HG02884 (cell line): ENCODE data around the gene ZYG11B.
"Not testable (repeated sequence)": the region's sequence is repeated elsewhere in the genome, so short reads cannot be mapped to it uniquely, and the experiment has no call there.

Experiments used
- ATAC-seq: cut with Tn5 transposase; IDR thresholded peaks from one replicate; pipeline ENCODE4 v1.9.1; 2021; ENCODE audit warnings: mild to moderate bottlenecking, moderate library complexity; ENCODE audit not compliant: unreplicated experiment

The ZYG11B gene

DNA sequence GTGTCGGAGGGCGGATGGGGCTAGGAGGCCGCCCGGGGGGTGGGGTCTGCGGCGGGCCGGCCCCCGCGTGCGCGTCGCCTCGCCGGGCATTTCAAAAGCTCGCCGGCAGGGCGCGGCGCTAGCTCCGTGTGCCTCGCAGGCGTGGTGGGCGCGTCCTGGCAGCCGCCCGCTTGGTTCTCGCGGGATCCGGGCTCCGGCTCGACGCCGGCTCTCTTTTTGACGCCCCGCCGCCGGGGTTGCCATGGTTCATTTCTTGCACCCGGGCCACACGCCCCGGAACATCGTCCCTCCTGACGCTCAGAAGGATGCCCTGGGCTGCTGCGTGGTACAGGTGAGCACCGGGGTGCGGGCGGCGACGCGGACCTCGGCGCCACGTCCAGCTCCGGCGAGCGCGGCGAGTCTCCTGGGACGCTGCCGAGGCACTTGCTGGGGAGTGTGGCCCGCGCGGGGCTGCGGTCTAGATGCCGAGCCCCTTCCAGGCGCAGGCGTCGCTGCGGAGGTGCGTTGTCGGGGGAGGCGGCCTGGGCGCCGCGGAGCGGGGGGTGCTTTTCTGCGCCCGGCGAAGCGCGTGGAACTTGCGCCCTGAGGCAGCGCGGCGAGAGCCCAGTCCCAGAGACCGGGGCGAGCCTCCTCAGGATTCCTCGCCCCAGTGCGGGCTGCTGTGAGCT, 116.5 kb downstream of the ZYG11B start, which contains the start of gene ZYG11A:
Gene ZYG11A, plus strand, starts transcription at position 118 of the 668 bp plus-strand sequence. Its CDS starts 124 bp downstream, at position 242.
- ATAC-seq, result peak; percentile 76

DNA sequence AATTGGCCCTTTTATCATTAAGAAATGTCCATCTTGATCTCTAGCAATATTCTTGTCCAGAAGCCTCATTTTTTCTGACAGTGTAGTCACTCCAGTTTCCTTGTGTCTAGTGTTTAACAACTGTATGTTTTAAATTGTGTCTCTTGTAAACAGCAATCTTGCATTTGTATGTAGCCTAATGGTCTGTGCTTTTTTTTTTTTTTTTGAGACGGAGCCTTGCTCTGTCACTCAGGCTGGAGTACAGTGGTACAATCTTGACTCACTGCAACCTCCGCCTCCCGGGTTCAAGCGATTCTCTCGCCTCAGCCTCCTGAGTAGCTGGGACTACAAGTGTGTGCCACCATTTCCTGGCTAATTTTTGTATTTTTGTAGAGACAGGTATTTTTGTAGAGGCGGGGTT, 118.9 kb downstream of the ZYG11B start:
- ATAC-seq, result not testable (repeated sequence)

DNA sequence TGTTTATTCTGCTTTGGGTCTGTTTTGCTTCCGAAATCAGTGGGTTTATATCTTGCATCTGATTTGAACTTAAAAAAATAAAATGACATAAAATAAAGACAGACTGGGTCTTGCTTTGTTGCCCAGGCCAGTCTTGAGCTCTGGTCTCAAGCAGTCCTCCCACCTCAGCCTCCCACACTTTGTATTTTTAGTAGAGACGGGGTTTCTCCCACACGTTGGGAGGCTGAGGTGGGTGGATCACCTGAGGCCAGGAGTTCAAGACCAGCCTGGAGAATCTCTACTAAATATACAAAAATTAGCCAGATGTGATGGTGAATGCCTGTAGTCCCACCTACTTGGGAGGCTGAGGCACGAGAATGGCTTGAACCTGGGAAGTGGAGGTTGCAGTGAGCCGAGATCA, 122.2 kb downstream of the ZYG11B start:
- ATAC-seq, result no peak

DNA sequence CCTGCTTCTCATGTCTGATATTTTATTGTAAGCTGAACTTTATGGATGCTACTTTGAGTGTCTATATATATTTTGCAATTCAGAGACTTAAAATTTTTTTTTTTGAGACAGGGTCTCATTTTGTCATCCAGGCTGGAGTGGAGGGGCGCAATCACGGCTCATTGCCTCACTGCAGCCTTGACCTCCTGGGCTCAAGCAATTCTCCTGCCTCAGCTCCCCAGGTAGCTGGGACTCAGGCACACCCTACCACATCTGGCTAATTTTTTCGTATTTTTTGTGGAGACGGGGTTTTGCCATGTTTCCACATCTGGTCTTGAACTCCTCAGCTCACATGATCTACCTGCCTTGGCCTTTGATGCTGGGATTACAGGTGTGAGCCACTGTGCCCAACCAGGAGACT, 124.7 kb downstream of the ZYG11B start:
- no peak for ATAC-seq

DNA sequence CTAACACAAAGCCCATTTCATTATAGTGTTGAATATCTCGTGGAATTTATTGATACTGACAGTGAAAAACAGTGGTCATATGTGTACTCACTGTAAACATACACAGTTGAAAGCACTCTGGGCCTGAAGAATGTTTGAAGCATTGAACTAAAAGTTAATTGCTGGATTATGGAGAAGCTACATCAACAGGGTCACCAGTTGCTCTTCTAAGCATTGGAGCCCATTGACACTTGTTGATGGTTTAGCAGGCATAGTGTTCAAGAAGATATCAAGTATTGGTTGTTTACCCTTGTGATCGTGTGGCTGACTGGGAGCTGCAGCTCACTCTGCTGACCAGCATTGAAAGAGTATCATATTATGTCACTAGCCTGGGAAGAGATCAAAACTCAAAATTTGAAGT, 126.6 kb downstream of the ZYG11B start:
- no peak for ATAC-seq

DNA sequence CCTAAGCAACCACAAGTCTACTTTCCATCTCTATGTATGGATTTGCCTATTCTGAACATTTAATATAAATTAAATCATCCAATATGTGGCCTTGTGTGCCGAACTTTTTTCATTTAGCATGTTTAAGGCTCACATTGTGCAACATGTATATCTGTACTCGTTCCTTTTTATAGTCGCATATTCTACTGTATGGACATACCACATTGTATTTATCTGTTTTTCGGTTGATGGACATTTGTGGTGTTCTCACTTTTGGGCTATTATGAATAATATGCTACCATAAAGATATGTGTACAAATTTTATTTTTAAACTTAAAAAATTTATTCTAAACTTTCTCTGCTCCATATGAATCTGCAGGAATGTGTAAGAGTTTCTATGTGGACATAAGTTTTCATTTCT, 129.3 kb downstream of the ZYG11B start:
- no peak for ATAC-seq

DNA sequence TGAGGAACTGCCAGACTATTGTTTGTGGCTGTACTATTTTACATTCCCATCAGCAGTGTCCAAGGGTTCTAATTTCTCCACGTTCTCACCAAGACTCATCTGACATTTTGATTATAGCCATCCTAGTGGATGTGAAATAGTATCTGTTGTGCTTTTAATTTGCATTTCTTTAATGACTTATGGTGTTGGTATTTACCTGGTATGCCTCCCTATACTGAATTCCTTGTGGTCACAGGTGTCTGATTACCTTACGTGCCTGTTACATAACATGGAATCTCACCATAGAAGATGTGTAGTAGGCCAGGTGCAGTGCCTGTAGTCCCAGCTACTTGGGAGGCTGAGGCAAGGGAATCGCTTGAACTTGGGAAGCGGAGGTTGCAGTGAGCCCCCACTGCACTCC, 129.8 kb downstream of the ZYG11B start:
- ATAC-seq, result no peak

DNA sequence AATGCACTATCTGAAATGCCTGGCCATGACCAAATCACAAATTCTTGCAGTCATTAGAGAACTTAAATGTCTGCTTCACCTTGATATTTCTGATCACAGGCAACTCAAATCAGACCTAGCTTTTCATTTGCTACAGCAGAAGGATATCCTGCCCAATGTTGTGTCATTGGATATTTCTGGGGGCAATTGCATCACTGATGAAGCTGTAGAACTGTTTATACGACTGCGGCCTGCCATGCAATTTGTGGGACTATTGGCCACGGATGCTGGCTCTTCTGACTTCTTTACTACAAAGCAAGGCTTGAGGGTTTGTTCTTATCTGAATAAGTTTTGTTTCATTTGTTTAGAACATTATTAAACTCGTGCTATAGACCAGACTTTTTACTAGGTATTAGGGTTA, 131.2 kb downstream of the ZYG11B start:
- ATAC-seq, result no peak

DNA sequence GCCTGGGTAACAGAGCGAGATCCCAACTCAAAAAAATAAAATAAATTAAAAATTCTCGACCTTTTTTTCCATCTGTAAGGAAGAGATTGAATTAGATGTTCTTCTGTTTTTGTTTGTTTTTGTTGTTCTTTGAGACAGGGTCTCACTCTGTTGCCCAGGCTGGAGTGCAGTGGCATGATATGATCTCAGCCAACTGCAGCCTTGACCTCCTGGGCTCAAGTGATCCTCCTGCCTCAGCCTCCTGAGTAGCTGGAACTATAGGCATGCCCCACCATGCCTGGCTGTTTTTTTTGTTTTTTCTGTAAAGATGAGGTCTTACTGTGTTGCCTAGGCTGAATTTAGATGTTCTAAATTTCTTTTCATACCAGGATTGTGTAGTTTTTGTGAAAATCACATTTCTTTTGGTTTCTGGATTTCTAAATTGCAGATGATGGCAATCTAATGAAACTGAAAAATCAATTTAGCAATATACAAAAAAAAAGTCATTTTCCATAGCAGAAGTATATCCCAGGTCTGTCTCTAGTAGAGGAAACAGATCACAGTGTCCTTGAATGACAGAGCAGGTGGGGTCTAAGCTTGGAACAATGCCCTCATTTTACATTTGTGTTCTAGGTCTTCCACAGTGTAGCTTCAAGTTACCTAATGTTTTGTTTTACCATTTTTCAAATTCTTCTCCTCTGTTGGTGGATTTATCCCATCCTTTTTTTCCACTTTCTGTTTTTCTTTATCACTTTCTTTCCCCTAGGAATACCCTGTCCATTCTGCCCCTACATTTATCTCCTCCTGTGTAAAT, 136.6 kb downstream of the ZYG11B start:
- ATAC-seq, result no peak

DNA sequence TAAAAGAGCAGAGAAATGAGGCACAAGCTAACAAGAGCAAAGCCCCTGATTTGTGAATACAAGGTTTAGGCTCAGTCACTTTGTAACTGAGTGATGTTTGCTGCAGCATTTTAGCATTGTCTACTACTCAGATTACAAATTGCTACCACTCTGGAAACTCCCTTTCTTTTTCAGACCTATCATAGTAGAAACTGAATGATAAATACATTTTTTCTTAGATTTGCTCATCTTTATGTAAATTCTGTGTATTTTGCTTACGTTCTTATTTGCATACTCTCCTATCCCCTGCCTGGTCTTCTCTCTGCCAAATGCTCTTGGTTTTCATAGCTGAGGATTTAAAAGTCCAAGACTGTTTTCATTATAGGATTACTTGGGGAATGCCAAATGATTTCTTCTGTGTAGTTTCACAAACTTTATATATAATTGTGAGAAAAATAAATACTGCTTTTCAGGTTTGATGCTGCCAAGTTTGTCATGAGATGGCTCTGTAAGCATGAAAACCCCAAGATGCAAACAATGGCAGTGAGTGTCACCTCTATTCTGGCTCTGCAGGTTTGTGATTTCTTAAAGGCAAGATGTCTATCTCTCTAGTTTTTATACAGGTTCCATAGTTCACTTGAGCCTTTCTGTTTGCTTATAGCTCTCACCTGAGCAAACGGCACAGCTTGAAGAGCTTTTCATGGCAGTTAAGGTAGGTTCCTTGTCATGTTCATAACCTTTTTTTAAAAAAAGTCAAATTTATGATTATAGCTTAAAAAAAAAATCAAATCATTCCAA, 141.0 kb downstream of the ZYG11B start:
- ATAC-seq, result peak; percentile 93

DNA sequence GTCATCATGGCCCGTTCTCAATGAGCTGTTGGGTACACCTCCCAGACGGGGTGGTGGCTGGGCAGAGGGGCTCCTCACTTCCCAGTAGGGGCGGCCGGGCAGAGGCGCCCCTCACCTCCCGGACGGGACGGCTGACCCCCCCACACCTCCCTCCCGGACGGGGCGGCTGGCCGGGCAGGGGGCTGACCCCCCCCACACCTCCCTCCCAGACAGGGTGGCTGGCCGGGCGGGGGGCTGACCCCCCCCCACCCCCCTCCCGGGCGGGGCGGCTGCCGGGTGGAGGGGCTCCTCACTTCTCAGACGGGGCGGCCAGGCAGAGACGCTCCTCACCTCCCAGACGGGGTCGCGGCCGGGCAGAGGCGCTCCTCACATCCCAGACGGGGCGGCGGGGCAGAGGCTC, 143.5 kb downstream of the ZYG11B start:
- ATAC-seq, result not testable (repeated sequence)

DNA sequence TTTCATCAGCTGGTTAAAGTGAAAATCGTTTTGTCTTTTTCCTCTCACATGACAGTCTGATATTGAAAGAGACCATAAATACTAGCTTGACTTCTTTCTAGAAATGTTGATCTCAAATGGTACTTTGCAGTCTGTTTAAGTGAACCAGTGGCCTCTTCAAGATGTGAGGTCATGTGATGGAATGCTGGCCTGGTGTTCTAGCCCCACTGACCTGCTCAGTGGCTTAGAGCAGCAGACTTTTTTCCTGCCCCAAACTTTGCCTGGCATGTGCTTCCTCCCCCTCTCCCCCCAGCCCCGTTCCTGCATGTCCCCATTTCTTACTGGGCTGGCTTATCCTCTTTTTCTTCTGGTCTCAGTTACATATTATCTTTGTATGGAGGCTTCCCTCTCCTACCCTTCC, 150.6 kb downstream of the ZYG11B start:
- ATAC-seq, result no peak
